LNCAP (cell line): ENCODE results near the gene GALNS.

Experiments used
- CTCF ChIP-seq: fragments of 450-650 bp; IDR thresholded peaks from 2 replicates; pipeline ENCODE4 v1.5.1; 2017; ENCODE audit warnings: mild to moderate bottlenecking

GALNS gene

GRCh38 chr16:88901718-88902337 lies 45.1 kb upstream of the GALNS start:
- TF ChIP-seq CTCF = no peak

- no peak for TF ChIP-seq CTCF
Measured at GRCh38 chr16:88900662-88901052, 43.9 kb upstream of the GALNS start.

GRCh38 chr16:88899901-88900661 lies 43.3 kb upstream of the GALNS start:
- no peak for TF ChIP-seq CTCF

- no peak for TF ChIP-seq CTCF
Measured at GRCh38 chr16:88897696-88898425, 41.1 kb upstream of the GALNS start.

GRCh38 chr16:88896238-88897070 lies 39.7 kb upstream of the GALNS start:
- TF ChIP-seq CTCF = no peak

- TF ChIP-seq CTCF = no peak
Measured at GRCh38 chr16:88895335-88895734, 38.6 kb upstream of the GALNS start.

GRCh38 chr16:88894681-88895300 lies 38.0 kb upstream of the GALNS start:
- no peak for TF ChIP-seq CTCF
